ENCODE measurements around the gene SLC4A2.

DNA sequence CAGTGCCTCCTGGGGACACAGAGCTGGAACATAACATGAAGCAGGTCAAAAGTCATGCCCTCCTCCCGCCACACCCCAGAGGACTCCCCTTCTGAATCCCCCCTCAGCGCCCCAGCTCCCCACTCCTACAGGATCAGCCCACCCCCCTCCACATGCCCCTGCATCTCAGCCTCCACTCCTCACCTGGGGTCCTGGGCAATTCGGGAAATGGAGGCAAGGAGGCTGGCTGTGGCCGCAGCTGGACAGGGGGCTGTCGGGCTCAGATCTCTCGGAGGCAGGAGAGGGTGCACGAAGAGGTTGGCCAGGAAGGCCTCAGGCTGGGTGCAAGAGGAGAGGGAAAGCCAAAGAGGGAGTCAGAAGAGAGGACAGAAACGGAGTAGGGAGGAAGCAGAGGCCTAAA lies 42.9 kb upstream of the SLC4A2 start:
- TF ChIP-seq SUZ12 (IDR thresholded peaks at IDR 0.05; ENCODE audit: extremely low read depth, insufficient read depth, insufficient read length) (no peak), ZNF274 (IDR thresholded peaks at IDR 0.05; ENCODE audit: low read depth, low read length) (no peak), YY1 (IDR thresholded peaks at IDR 0.05; ENCODE audit: insufficient read depth, insufficient read length) (no peak)

Data from NT2/D1 (cell line).